Gastroesophageal sphincter (tissue), 3 donors: ENCODE results near the gene WDR47.

Experiments
- CTCF ChIP-seq, 4 experiments: fragments of 200-600 bp in 2 of 4; fragments of 450-650 bp in 2 of 4; sonication (generic) in 1 of 4; IDR thresholded peaks; one replicate each; pipeline ENCODE4 v1.5.1; 2017 to 2019; ENCODE audit warnings: antibody characterized with exemption in 4 of 4, mild to moderate bottlenecking in 2 of 4, moderate library complexity in 2 of 4
- POLR2A ChIP-seq, 2 donors: fragments of 450-650 bp; IDR thresholded peaks; one replicate each; pipeline ENCODE4 v1.6.1; 2017; ENCODE audit warnings: antibody characterized with exemption in 2 of 2, mild to moderate bottlenecking in 2 of 2, moderate library complexity in 1 of 2
- POLR2AphosphoS5 ChIP-seq: sonication (generic); formaldehyde crosslinking; IDR thresholded peaks from one replicate; pipeline ENCODE4 v1.6.1; 2017; ENCODE audit warnings: antibody characterized with exemption

GRCh38 chr1:109083923-109084322, 42.0 kb upstream of the WDR47 start:
- no peak for TF ChIP-seq CTCF (IDR thresholded peaks at IDR 0.05)
- no peak for TF ChIP-seq POLR2AphosphoS5
- TF ChIP-seq POLR2A (IDR thresholded peaks at IDR 0.05), result no peak
